Tracheal epithelial cell (primary cell): Measurements from ENCODE around the gene AGK. TPM values are rescaled to one million over a fixed set of nuclear protein-coding genes. Genes with fewer than 3 reads are reported as not detected.

Experiments
- total RNA-seq: library from RNA; depleted of rRNA; stranded (reverse); fragments of >200 nt; gene quantifications from 2 replicates; pipeline ENCODE4 v1.2.1, GENCODE V29; 2014

AGK gene, protein sequence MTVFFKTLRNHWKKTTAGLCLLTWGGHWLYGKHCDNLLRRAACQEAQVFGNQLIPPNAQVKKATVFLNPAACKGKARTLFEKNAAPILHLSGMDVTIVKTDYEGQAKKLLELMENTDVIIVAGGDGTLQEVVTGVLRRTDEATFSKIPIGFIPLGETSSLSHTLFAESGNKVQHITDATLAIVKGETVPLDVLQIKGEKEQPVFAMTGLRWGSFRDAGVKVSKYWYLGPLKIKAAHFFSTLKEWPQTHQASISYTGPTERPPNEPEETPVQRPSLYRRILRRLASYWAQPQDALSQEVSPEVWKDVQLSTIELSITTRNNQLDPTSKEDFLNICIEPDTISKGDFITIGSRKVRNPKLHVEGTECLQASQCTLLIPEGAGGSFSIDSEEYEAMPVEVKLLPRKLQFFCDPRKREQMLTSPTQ
- total RNA-seq = 19.8 and 21.9 TPM in 2 replicates

GRCh38 chr7:141551094-141551781 is at the start of gene AGK:
TSS of gene AGK (plus strand) at chr7:141551410. CDS start at chr7:141555467, 4,057 bp downstream.

DNA sequence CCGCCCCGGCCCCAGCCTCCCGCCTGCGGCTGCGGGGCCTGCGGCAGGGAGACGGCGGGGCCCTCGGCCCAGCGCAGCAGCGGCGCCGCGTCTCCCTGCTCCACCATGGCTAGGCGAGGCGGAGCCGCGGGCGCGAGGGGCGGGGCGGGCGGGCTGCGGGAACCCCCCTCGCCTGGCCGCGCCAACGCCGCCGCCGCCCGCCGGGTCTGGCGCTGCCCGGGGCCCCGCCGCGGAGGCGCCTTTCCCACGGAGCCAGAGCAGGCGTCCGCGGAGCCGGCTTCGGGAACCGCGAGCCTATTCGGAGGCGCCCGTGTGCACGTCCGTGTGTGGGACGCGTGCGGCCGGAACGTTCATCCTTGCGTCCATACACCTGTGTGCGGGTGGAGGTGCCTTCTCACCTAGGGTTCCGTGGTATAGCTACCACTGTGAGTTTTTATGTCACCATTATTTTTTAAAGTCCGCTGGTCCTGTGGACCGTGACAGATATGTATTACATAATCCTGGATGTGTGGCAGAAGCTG is 150.9 kb downstream of the AGK start, which contains the start of gene DENND11:
DENND11 (minus strand) TSS at position 120 of the 521 bp plus-strand sequence; CDS start at position 107, 13 bp downstream.

Other genes starting within 250 kb of the AGK start
- 21.2 and 24.9 TPM in 2 replicates for gene DENND11, start 150.8 kb downstream of the AGK start, total RNA-seq
- not detected in 2 replicates for gene WEE2, start 156.9 kb downstream of the AGK start, total RNA-seq
- 124 and 143 TPM in 2 replicates for gene SSBP1, start 186.9 kb downstream of the AGK start, total RNA-seq
- gene TAS2R3, start 212.7 kb downstream of the AGK start, total RNA-seq = 1.4 and 1.5 TPM in 2 replicates
- 0.96 and 1.7 TPM in 2 replicates for gene TAS2R4, start 225.3 kb downstream of the AGK start, total RNA-seq
- 2.2 and 2.8 TPM in 2 replicates for gene TAS2R5, start 238.8 kb downstream of the AGK start, total RNA-seq